ENCODE measurements around the gene NISCH. TPM values are rescaled to one million over a fixed set of nuclear protein-coding genes. Genes with fewer than 3 reads are reported as not detected.

NISCH gene
- total and polyA plus RNA-seq, 2 donors (not counting 1 experiment from before 2014, with no cell fraction given) = 130 to 169 TPM

DNA sequence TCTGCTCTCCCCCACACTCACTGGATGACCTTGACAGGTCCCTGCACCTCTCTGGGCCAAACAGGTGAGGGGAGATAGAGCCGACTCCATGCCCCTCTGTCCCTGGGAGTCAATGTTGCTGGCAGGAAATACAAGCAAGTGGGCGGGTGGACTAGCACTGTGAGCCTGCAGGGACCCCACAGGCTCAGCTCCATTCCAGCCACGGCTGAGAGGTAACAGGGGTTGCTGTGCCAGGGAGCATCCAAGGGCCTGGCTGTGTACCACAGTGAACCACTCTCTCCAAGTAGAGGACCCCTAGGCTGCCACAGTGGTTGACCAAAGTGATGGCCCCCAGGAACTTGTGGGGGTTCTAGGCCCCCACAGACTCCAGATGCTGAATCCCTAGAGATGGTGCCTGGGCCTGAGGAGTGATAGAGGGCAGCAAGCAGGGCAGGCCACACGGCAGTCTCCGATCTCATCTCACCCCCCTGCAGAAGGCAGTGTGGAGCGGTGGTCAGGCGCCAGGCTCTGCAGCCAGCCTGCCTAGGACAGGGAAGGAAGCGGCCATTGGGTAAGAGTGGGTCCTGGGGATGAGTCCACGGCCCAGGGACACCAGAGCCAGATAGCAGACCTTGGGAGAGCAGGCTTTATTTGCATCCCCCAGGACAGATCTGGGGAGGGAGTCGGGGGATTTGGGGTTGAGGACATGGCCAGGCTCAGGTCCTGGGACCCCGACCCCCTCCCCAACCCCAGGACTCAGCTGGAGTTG, 4.7 kb upstream of the NISCH start:
- Histone ChIP-seq H3K4me1 (ENCODE audit: control insufficient read depth in 2 of 2, insufficient read depth in 2 of 2, low read length in 2 of 2) (peaks cover 10 to 18% of the 10 kb centered on the region in 2 donors), H4K20me1 (ENCODE audit: control insufficient read depth, insufficient read depth, low read length, poor library complexity, severe bottlenecking) (no peaks in the 10 kb centered on the region), H3K9ac (ENCODE audit: low read length) (no peak overlapping the region), H2AFZ (ENCODE audit: insufficient read depth, low read depth, low read length, poor library complexity, severe bottlenecking) (no peak overlapping the region), H3K4me3 (ENCODE audit: control extremely low read depth in 1 of 5, extremely low read depth in 1 of 5, insufficient read depth in 1 of 5, low read depth in 2 of 5, low read length in 4 of 5) (no peak overlapping the region), H3K9me3 (ENCODE audit: control extremely low read depth in 1 of 3, control insufficient read depth in 2 of 3, insufficient read depth in 1 of 3, low read length in 2 of 3) (no peaks in the 10 kb centered on the region), H3K79me2 (ENCODE audit: control insufficient read depth, insufficient read depth, low read length) (peaks cover 35% of the 10 kb centered on the region), H3K27ac (ENCODE audit: low read length in 2 of 2) (no peak overlapping the region), H3K27me3 (replicated peaks in 1 of 4; ENCODE audit: control extremely low read depth in 1 of 4, control insufficient read depth in 3 of 4, insufficient read depth in 4 of 4, low read length in 3 of 4) (no peaks in the 10 kb centered on the region), H3K4me2 (replicated peaks; ENCODE audit: low read depth, low read length, poor library complexity, severe bottlenecking) (no peak overlapping the region), H3K36me3 (replicated peaks in 1 of 2; ENCODE audit: control extremely low read depth in 1 of 2, control insufficient read depth in 1 of 2, extremely low read depth in 1 of 2, insufficient read depth in 2 of 2, low read length in 1 of 2) (no peaks in the 10 kb centered on the region)
- Mint-ChIP-seq H3K27me3 (no peaks in the 10 kb centered on the region), H3K4me1 (peaks cover 13% of the 10 kb centered on the region), H3K27ac (no peak overlapping the region), H3K9me3 (ENCODE audit: insufficient read depth) (no peaks in the 10 kb centered on the region), H3K4me3 (no peak overlapping the region)
- CTCF ChIA-PET = interaction anchor here (0.7 to 1.3 kb wide), 2 partner anchors 38 to 219 kb away, joined by 3 read pairs; no protein-coding TSS in a partner anchor
- intact Hi-C loops (cut with micrococcal nuclease) = no loop called here
- TF ChIP-seq EZH2 (IDR thresholded peaks at IDR 0.05; ENCODE audit: borderline replicate concordance, insufficient read depth, low read depth, low read length, poor library complexity, severe bottlenecking) = no peak
- TF ChIP-seq, protein P1, sequence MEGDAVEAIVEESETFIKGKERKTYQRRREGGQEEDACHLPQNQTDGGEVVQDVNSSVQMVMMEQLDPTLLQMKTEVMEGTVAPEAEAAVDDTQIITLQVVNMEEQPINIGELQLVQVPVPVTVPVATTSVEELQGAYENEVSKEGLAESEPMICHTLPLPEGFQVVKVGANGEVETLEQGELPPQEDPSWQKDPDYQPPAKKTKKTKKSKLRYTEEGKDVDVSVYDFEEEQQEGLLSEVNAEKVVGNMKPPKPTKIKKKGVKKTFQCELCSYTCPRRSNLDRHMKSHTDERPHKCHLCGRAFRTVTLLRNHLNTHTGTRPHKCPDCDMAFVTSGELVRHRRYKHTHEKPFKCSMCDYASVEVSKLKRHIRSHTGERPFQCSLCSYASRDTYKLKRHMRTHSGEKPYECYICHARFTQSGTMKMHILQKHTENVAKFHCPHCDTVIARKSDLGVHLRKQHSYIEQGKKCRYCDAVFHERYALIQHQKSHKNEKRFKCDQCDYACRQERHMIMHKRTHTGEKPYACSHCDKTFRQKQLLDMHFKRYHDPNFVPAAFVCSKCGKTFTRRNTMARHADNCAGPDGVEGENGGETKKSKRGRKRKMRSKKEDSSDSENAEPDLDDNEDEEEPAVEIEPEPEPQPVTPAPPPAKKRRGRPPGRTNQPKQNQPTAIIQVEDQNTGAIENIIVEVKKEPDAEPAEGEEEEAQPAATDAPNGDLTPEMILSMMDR (IDR thresholded peaks at IDR 0.05) = no peak
- no peak for DNase-seq
- ATAC-seq (ENCODE audit: low read depth) = no peak
- 89% methylated on average over 8 of the region's 11 CpGs for WGBS (ENCODE audit: insufficient coverage)
- POLR2A ChIA-PET = interaction anchor here (1.2 kb wide), 1 partner anchor 17 kb away, joined by 4 read pairs; no protein-coding TSS in a partner anchor
